CD4-positive, alpha-beta T cell treated with Interleukin-2 at 100 ng/mL for 4 hours (primary cell): ENCODE results near the gene SLC9A9.

ENCODE experiments used
- DNase-seq: peaks from one replicate; pipeline ENCODE4 v3.0.0-alpha.2; 2020; ENCODE audit warnings: low spot score

Gene SLC9A9

DNA sequence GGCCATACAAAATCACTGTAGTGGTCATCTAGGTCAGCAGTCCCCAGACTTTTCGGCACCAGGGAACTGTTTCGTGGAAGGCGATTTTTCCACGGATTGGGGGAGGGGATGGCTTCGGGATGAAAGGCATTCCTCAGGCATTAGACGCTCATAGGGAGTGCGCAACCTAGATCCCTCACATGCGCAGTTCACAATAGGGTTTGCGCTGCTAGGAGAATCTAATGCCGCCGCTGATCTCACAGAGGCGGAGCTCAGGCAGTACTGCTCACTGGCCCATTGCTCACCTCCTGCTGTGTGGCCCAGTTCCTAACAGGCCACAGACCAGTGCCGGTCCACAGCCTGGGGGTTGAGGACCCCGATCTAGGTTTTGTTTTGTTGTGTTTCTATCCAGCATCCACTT lies 200.1 kb downstream of the SLC9A9 start:
- no peak for DNase-seq

DNA sequence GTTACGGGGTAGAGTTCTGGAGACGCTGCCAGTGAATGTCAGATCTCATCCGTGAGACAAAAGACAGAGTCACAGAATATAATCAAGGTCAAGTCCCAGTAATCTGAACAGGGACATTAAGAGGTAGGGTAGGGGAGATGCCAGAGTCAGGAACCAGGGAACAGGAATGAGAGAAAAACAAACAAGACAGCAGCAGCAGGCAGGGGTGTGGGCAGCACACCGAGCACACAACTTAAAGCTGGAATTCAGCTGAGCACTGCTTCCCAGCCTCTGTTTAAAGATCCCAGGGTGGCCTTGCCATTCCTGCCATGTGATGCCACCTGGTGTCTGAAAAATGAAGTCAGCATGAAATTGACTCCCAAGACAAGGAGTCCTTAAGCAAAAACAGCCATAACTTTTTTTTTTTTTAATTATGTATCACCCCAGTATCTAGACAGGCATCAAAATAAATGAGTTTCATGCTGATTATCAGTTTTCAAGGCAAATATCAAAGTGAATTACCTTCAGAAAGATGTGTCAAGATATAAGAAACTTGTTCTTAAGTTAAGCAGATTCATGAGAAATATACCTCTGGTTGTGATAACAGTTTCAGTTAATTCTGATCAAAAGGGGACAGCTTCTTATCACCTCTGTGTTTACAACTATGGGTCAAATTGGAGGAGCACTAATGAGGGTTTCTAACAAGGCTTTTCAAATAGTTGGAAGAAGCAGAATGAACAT lies 203.7 kb downstream of the SLC9A9 start:
- DNase-seq, result peak; percentile 6

- no peak for DNase-seq
Observed at GRCh38 chr3:143643905-143644304, 204.4 kb downstream of the SLC9A9 start.

DNA sequence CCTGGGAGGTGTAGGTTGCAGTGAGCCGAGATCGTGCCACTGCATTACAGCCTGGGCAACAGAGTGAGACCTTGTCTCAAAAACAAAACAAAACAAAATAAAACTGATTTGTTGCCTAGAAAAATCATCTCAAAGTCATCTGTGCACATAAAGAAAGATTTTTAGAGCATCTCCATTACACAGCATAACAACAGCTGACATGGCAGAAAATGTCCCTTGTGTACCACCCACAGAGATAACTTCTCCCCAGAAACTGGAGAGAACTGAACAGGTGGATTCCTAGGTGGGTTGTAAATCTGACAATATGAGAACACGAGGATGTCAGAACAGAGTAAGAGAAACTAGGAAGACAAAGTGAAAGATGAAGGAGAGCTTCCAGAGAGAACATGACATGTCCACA lies 207.5 kb downstream of the SLC9A9 start:
- DNase-seq, result no peak

- DNase-seq, result no peak
Observed at GRCh38 chr3:143637133-143637532, 211.1 kb downstream of the SLC9A9 start.

DNA sequence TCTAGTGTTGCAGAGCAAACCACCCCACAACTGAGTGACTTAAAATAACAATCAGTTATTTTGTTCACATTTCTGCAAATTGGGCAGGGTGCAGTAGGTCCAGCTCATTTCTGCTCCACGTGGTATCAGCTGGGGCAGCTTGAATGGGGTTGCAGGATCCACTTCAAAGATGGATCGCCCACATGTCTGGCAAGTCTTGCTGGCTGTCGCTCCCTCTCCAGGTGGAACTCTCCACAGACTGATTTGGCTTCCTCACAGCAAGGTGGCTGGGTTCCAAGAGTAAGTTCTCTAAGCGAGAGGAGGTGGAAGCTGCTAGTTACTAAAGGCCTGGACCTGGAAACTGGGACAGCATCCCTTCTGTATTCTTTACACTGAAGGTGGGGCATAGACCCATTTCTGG lies 213.3 kb downstream of the SLC9A9 start:
- no peak for DNase-seq

DNA sequence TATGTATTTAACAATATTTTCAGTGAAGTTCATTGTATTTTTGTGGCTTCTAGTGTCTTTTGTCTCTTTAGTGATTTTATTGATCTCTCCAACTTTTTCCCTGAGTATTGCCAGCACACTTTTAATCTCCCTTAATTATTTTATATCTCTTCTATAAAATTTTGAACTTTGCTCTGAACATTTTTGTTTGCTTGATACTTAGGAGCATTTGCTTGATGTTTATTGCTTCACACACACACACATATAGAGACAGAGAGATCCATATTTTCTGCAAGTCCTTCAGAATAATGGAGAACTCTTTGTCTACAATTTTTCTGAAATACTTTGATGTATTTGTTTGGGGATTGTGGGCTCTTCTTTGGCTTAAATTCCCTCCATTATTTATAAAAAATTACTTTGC lies 213.8 kb downstream of the SLC9A9 start:
- no peak for DNase-seq

GRCh38 chr3:143633816-143634215 lies 214.5 kb downstream of the SLC9A9 start:
- DNase-seq, result no peak

DNA sequence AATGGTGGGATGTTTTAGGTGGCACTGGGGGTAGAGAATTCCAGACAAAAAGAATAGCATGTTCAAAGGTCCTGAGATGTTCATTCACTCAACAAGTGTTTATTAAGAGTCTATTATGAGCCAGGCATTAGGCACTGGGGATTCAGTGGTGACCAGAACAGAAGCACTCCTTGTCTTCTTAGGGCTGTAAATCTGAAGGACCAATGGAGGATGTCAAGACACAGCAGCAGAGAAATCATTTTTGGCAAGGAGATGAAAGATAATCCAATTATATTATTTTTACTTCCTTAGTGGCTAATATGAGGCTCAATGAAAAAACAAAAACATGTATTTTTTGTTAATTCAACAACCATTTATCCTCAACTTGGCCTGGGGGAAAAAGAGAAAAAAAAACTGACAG lies 218.5 kb downstream of the SLC9A9 start:
- no peak for DNase-seq

- DNase-seq, result no peak
Observed at GRCh38 chr3:143628971-143629370, 219.3 kb downstream of the SLC9A9 start.

DNA sequence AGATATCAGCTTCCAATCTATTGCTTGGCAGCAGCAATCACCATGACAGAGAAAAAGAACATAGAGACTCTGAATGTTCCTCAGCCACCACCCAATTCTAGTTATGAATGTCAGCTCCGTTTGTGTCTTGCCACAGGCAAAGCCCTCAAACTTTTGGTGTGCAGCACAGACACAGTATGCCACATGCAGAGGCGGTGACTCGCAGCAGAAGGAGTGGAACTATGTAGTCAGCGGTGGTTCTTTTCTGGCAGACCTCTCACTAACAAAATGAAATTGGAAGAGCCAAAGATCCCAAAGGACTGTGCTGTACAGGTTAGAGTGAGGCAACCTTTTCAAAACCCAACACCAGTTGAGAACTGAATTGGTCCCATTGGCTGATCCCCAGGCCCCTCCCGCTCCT lies 220.9 kb downstream of the SLC9A9 start:
- no peak for DNase-seq

GRCh38 chr3:143619231-143619630 lies 229.0 kb downstream of the SLC9A9 start:
- no peak for DNase-seq

GRCh38 chr3:143617050-143617449 lies 231.2 kb downstream of the SLC9A9 start:
- no peak for DNase-seq

GRCh38 chr3:143613226-143613625 lies 235.0 kb downstream of the SLC9A9 start:
- DNase-seq, result no peak

GRCh38 chr3:143612541-143612940 lies 235.7 kb downstream of the SLC9A9 start:
- DNase-seq, result no peak

GRCh38 chr3:143608966-143609365 lies 239.3 kb downstream of the SLC9A9 start:
- no peak for DNase-seq

- no peak for DNase-seq
Observed at GRCh38 chr3:143605233-143605950, 242.9 kb downstream of the SLC9A9 start.

DNA sequence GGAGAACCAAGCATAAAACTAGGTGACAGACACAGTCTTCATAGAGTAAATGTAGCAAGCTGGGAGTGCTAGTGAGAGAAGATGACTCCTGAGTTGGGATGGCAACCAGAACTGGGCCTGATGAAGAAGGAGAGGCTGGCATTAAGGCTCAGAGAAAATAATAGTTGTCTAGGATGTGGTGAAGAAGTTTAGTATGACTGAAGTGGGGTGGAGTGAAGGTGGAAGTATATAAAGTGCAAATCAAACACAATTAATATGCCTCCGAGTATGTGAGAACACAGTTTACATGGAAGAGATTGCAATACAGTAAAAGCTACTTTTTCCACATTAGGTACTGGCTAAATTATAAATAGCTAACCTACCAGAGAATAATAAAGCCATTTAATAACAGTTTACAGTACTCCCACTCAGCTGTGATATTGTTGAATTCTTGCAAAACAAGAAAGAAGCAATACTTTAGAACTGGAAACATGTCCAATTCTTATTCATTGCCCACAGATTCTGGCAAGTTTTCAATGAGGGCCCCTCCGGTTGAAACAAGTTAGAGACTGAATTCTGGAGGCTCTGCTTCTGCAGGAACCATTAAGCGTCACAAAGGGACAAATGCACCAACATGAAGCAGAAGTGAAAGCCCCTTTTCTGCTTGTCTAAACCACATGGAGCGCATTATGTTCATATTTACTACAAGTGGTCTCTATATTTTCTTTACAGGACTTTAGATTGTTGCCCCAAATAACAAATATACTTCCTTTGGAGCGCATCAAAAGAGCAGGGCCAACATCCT lies 243.7 kb downstream of the SLC9A9 start:
- DNase-seq, result no peak

DNA sequence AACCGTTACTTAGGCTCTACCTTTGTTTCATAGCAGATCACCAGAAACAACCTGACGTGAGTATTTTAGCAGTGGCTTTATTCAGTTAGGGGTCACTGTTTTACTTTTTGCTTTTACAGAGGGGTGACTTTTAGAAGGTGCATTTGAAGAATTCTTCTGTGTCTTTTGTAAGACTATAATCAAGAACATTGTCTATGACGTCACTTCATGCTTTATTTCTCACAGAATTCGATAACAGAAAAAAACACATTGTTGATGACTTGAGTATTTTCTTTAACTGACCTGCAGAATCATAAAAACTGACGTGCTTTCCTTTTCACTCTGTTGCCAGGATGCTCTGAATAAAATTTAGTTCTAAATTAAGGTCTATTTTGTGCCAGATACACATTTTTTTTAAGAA lies 244.5 kb downstream of the SLC9A9 start:
- no peak for DNase-seq

GRCh38 chr3:143601723-143602484 lies 246.4 kb downstream of the SLC9A9 start:
- DNase-seq, result no peak

DNA sequence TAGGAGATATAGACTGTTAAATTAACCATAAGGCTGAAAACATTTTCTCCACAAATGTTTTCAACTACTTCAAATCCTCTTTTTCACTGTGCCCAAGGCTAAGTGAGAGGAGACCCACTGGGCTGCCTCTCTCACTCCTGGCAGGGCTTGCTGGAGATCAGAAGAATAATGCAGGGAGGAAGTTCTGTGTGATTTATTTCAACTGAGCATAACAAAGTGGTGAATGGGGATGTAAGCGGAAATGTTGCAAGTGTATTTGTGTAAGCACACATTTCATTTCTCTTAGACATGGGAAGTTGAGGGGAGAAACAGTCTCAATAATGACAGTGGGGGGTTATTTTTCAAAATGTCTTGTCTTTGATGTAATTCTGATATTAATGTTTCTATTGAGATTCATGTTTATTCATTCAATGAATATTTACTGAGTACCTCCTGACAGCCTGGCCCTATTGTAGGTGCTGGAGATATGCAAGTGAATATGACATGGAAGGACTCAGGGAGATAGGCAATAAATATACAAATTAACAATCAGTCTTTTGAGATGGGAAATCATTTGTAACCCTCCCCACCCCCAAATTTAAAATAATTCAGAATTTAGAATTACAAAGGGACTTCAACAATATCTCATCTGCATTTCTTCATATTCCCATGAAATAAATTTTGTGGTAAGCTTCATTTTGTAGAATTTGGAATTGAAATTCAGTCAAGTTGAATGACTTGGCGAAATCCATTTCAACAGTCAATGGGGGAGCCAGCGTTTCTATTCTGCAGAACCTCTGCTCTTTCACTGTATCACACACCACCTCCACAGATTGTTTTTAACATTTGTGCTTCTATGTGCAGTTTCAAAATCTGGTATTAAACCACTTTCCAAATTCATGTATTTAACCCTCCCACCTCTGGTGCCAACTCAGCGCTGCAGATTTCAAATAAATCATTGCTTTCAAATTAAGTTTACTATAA lies 247.2 kb downstream of the SLC9A9 start:
- no peak for DNase-seq
